Dendritic cell treated with granulocyte-macrophage colony-stimulating factor and Interleukin-4, amounts not matched to agents 40 ng/mL and 50 ng/mL, for 4 days (primary cell): Measurements from ENCODE around the gene RAVER1.

Experiments
- H3K27ac Mint-ChIP-seq: one replicate; pipeline ENCODE4 v1.8.0; 2022; ENCODE audit warnings: mild to moderate bottlenecking, mixed read lengths
- H3K27me3 Mint-ChIP-seq: one replicate; pipeline ENCODE4 v1.8.0; 2022; ENCODE audit warnings: mild to moderate bottlenecking, mixed read lengths
- H3K36me3 Mint-ChIP-seq: one replicate; pipeline ENCODE4 v1.8.0; 2022; ENCODE audit warnings: low read depth, mixed read lengths
- H3K4me1 Mint-ChIP-seq: one replicate; pipeline ENCODE4 v1.8.0; 2022; ENCODE audit warnings: low read depth, mixed read lengths
- H3K4me3 Mint-ChIP-seq: one replicate; pipeline ENCODE4 v1.8.0; 2022; ENCODE audit warnings: mild to moderate bottlenecking, moderate library complexity, mixed read lengths
- H3K9me3 Mint-ChIP-seq: one replicate; pipeline ENCODE4 v1.8.0; 2022; ENCODE audit warnings: mixed read lengths
- intact Hi-C: fragments of 100-400 bp; cut with micrococcal nuclease; formaldehyde crosslinking; loops from one replicate; pipeline ENCODE4 v1.15.0; 2022

RAVER1 gene

GRCh38 chr19:10317857-10318462 is 15.4 kb downstream of the RAVER1 start:
- peaks cover 83% of the 10 kb centered on the region for H3K36me3 Mint-ChIP-seq
- H3K4me1 Mint-ChIP-seq: peaks cover 14% of the 10 kb centered on the region
- no peak overlapping the region for H3K27ac Mint-ChIP-seq
- no peaks in the 10 kb centered on the region for H3K9me3 Mint-ChIP-seq
- no peaks in the 10 kb centered on the region for H3K27me3 Mint-ChIP-seq
- intact Hi-C loops: no loop called here
- no peak overlapping the region for H3K4me3 Mint-ChIP-seq

- Mint-ChIP-seq H3K27me3 (no peaks in the 10 kb centered on the region), H3K4me1 (peaks cover 14% of the 10 kb centered on the region), H3K27ac (peak overlapping the region; percentile 63), H3K9me3 (no peaks in the 10 kb centered on the region), H3K36me3 (peaks cover 83% of the 10 kb centered on the region), H3K4me3 (no peak overlapping the region)
- intact Hi-C loops: no loop called here
These were observed 16.1 kb downstream of the RAVER1 start for GRCh38 chr19:10317045-10317856.

GRCh38 chr19:10316229-10317044 is 16.9 kb downstream of the RAVER1 start:
- Mint-ChIP-seq H3K4me1 (peaks cover 14% of the 10 kb centered on the region), H3K9me3 (no peaks in the 10 kb centered on the region), H3K36me3 (peaks cover 76% of the 10 kb centered on the region), H3K27me3 (no peaks in the 10 kb centered on the region), H3K27ac (peak overlapping the region; percentile 63), H3K4me3 (no peak overlapping the region)
- intact Hi-C loops: no loop called here

- H3K4me1 Mint-ChIP-seq: peaks cover 20% of the 10 kb centered on the region
- H3K36me3 Mint-ChIP-seq: peaks cover 71% of the 10 kb centered on the region
- peak within 1 kb of the TSS; percentile 63 for H3K27ac Mint-ChIP-seq
- no peaks in the 10 kb centered on the region for H3K9me3 Mint-ChIP-seq
- intact Hi-C loops: no loop called here
- peak within 1 kb of the TSS; percentile 88 for H3K4me3 Mint-ChIP-seq
- no peaks in the 10 kb centered on the region for H3K27me3 Mint-ChIP-seq
These were observed 17.8 kb downstream of the RAVER1 start, which contains the start of gene FDX2 for GRCh38 chr19:10315335-10316214. TSS of gene FDX2 (minus strand) at chr19:10316015. CDS start at chr19:10315996, 19 bp downstream.

- Mint-ChIP-seq H3K27me3 (no peaks in the 10 kb centered on the region), H3K27ac (peak within 1 kb of the TSS; percentile 43), H3K36me3 (peaks cover 24% of the 10 kb centered on the region), H3K4me3 (no peak within 1 kb of the TSS), H3K9me3 (no peaks in the 10 kb centered on the region), H3K4me1 (peaks cover 39% of the 10 kb centered on the region)
- intact Hi-C loops: no loop called here
These were observed 23.9 kb downstream of the RAVER1 start, which contains the start of gene ZGLP1 for GRCh38 chr19:10309423-10309822. TSS of gene ZGLP1 (minus strand) at chr19:10309815.

GRCh38 chr19:10306327-10306726 is 27.0 kb downstream of the RAVER1 start:
- Mint-ChIP-seq H3K4me3 (no peak overlapping the region), H3K27me3 (no peaks in the 10 kb centered on the region), H3K4me1 (peaks cover 62% of the 10 kb centered on the region), H3K9me3 (no peaks in the 10 kb centered on the region), H3K36me3 (peaks cover 11% of the 10 kb centered on the region), H3K27ac (peak overlapping the region; percentile 37)
- intact Hi-C loops: no loop called here

- Mint-ChIP-seq H3K9me3 (no peaks in the 10 kb centered on the region), H3K27me3 (no peaks in the 10 kb centered on the region), H3K27ac (peak overlapping the region; percentile 97), H3K4me3 (peak overlapping the region; percentile 76), H3K36me3 (peaks cover 5% of the 10 kb centered on the region), H3K4me1 (peaks cover 58% of the 10 kb centered on the region)
- intact Hi-C loops: no loop called here
These were observed 28.1 kb downstream of the RAVER1 start for GRCh38 chr19:10305139-10305806.

- peaks cover 18% of the 10 kb centered on the region for H3K27me3 Mint-ChIP-seq
- H3K4me1 Mint-ChIP-seq: peaks cover 58% of the 10 kb centered on the region
- no peaks in the 10 kb centered on the region for H3K36me3 Mint-ChIP-seq
- no peaks in the 10 kb centered on the region for H3K9me3 Mint-ChIP-seq
- peak overlapping the region; percentile 30 for H3K4me3 Mint-ChIP-seq
- H3K27ac Mint-ChIP-seq: peak overlapping the region; percentile 91
- intact Hi-C loops: no loop called here
These were observed 33.5 kb downstream of the RAVER1 start for GRCh38 chr19:10299545-10300458.

GRCh38 chr19:10295847-10296591 is 37.3 kb downstream of the RAVER1 start:
- peaks cover 19% of the 10 kb centered on the region for H3K36me3 Mint-ChIP-seq
- intact Hi-C loops: no loop called here
- peaks cover 62% of the 10 kb centered on the region for H3K4me1 Mint-ChIP-seq
- H3K27ac Mint-ChIP-seq: peak overlapping the region; percentile 79
- peak overlapping the region; percentile 79 for H3K4me3 Mint-ChIP-seq
- H3K9me3 Mint-ChIP-seq: no peaks in the 10 kb centered on the region
- peaks cover 47% of the 10 kb centered on the region for H3K27me3 Mint-ChIP-seq

GRCh38 chr19:10295305-10295846 is 38.0 kb downstream of the RAVER1 start:
- H3K27ac Mint-ChIP-seq: peak overlapping the region; percentile 79
- peak overlapping the region; percentile 79 for H3K4me3 Mint-ChIP-seq
- H3K27me3 Mint-ChIP-seq: peaks cover 53% of the 10 kb centered on the region
- H3K36me3 Mint-ChIP-seq: peaks cover 19% of the 10 kb centered on the region
- intact Hi-C loops: no loop called here
- H3K4me1 Mint-ChIP-seq: peaks cover 68% of the 10 kb centered on the region
- H3K9me3 Mint-ChIP-seq: no peaks in the 10 kb centered on the region

- H3K4me3 Mint-ChIP-seq: peak overlapping the region; percentile 79
- peaks cover 64% of the 10 kb centered on the region for H3K27me3 Mint-ChIP-seq
- no peaks in the 10 kb centered on the region for H3K9me3 Mint-ChIP-seq
- peaks cover 67% of the 10 kb centered on the region for H3K4me1 Mint-ChIP-seq
- peaks cover 19% of the 10 kb centered on the region for H3K36me3 Mint-ChIP-seq
- H3K27ac Mint-ChIP-seq: peak overlapping the region; percentile 65
- intact Hi-C loops: loop anchor here (5.0 kb wide), 1 partner anchor 38 kb away; the partner anchor contains the start of gene RAVER1
These were observed 39.0 kb downstream of the RAVER1 start for GRCh38 chr19:10294368-10294697.
